HFFc6 (cell line): ENCODE measurements around the gene SLC22A4. TPM values are rescaled to one million over a fixed set of nuclear protein-coding genes. Genes with fewer than 3 reads are reported as not detected.
A peak's percentile ranks its signal among the peaks of the same experiment; 100 is the strongest.

Source experiments
- DNase-seq: peaks from one replicate; pipeline ENCODE4 v3.0.0-alpha.2; 2018
- H3K27ac Mint-ChIP-seq: 2 replicates; pipeline ENCODE4 v1.8.0; 2020; ENCODE audit warnings: mild to moderate bottlenecking, mixed read lengths
- H3K27me3 Mint-ChIP-seq: 2 replicates; pipeline ENCODE4 v1.8.0; 2021; ENCODE audit warnings: mild to moderate bottlenecking, moderate library complexity, mixed read lengths; ENCODE audit not compliant: insufficient read depth
- H3K36me3 Mint-ChIP-seq: 2 replicates; pipeline ENCODE4 v1.8.0; 2021; ENCODE audit warnings: low read depth, mixed read lengths
- H3K4me1 Mint-ChIP-seq: 2 replicates; pipeline ENCODE4 v1.8.0; 2020; ENCODE audit warnings: low read depth, mixed read lengths
- H3K4me3 Mint-ChIP-seq: 2 replicates; pipeline ENCODE4 v1.8.0; 2020; ENCODE audit warnings: mild to moderate bottlenecking, moderate library complexity, mixed read lengths
- H3K9me3 Mint-ChIP-seq: 2 replicates; pipeline ENCODE4 v1.8.0; 2020; ENCODE audit warnings: mild to moderate bottlenecking, mixed read lengths
- CTCF ChIP-seq: fragments of 200-600 bp; sonication (generic); IDR thresholded peaks from 2 replicates; pipeline ENCODE4 v1.5.0; 2021; ENCODE audit warnings: antibody characterized with exemption, mild to moderate bottlenecking
- microRNA-seq: library from miRNA; unstranded; fragments of <30 nt; microRNA quantifications from one replicate; pipeline ENCODE4, GENCODE V29; 2019
- total RNA-seq, 6 experiments: library from RNA; stranded (reverse); fragmentation: NEBNext Ultra II Directional; extraction: Animal tissue kit (Norgen Biotek cat#: 25700); gene quantifications; 2 replicates in 1 of 6; 3 replicates in 5 of 6; pipeline ENCODE4 v1.2.3, GENCODE V29; 2021

Gene SLC22A4
- total RNA-seq, 6 experiments from 2014 or later, result 10.8 to 12.6 (median 11.4) TPM

- H3K36me3 Mint-ChIP-seq, result peaks cover 9% of the 10 kb centered on the region; the same call in 1 of the 2 replicates
- TF ChIP-seq CTCF, result no peak
- H3K27me3 Mint-ChIP-seq, result no peaks in the 10 kb centered on the region; the same call in 1 of the 2 replicates
- no peaks in the 10 kb centered on the region for H3K9me3 Mint-ChIP-seq
- peak overlapping the region; percentile 91 for H3K27ac Mint-ChIP-seq
- DNase-seq, result peak; percentile 100
- H3K4me3 Mint-ChIP-seq, result peak overlapping the region; percentile 58; the same call in 1 of the 2 replicates
- peaks cover 61% of the 10 kb centered on the region for H3K4me1 Mint-ChIP-seq
Measured at GRCh38 chr5:132389585-132390286, 95.5 kb downstream of the SLC22A4 start.

GRCh38 chr5:132391247-132391646 lies 97.1 kb downstream of the SLC22A4 start:
- Mint-ChIP-seq H3K27me3 (peaks cover 3% of the 10 kb centered on the region), H3K27ac (no peak overlapping the region), H3K9me3 (no peaks in the 10 kb centered on the region), H3K4me3 (no peak overlapping the region), H3K36me3 (peaks cover 14% of the 10 kb centered on the region; the same call in 1 of the 2 replicates), H3K4me1 (peaks cover 52% of the 10 kb centered on the region)
- DNase-seq, result no peak
- no peak for TF ChIP-seq CTCF

- H3K4me3 Mint-ChIP-seq, result no peak overlapping the region
- peaks cover 52% of the 10 kb centered on the region for H3K4me1 Mint-ChIP-seq
- H3K36me3 Mint-ChIP-seq, result peaks cover 14% of the 10 kb centered on the region; the same call in 1 of the 2 replicates
- TF ChIP-seq CTCF, result no peak
- no peak for DNase-seq
- H3K9me3 Mint-ChIP-seq, result no peaks in the 10 kb centered on the region
- H3K27me3 Mint-ChIP-seq, result peaks cover 4% of the 10 kb centered on the region
- H3K27ac Mint-ChIP-seq, result no peak overlapping the region
Measured at GRCh38 chr5:132391870-132392269, 97.7 kb downstream of the SLC22A4 start.

- no peak for TF ChIP-seq CTCF
- Mint-ChIP-seq H3K4me3 (no peak overlapping the region), H3K27me3 (peaks cover 4% of the 10 kb centered on the region), H3K4me1 (peaks cover 51% of the 10 kb centered on the region), H3K27ac (no peak overlapping the region), H3K9me3 (no peaks in the 10 kb centered on the region), H3K36me3 (peaks cover 14% of the 10 kb centered on the region; the same call in 1 of the 2 replicates)
- DNase-seq, result no peak
Measured at GRCh38 chr5:132392411-132392810, 98.2 kb downstream of the SLC22A4 start.

GRCh38 chr5:132392978-132393825 lies 99.0 kb downstream of the SLC22A4 start:
- H3K4me1 Mint-ChIP-seq, result peaks cover 43% of the 10 kb centered on the region
- H3K36me3 Mint-ChIP-seq, result peaks cover 14% of the 10 kb centered on the region; the same call in 1 of the 2 replicates
- TF ChIP-seq CTCF, result no peak

More at GRCh38 chr5:132392978-132393825, 99.0 kb downstream of the SLC22A4 start:
- Mint-ChIP-seq H3K27me3 (peaks cover 4% of the 10 kb centered on the region), H3K27ac (no peak overlapping the region), H3K9me3 (no peaks in the 10 kb centered on the region), H3K4me3 (no peak overlapping the region)
- DNase-seq, result no peak

Small RNAs within 50 kb of the gene (microRNA-seq; reads per million reads assigned to microRNA genes)
- not detected for gene MIR3936

Other genes with a start within 250 kb of the SLC22A4 start
- gene IL3, start 233.7 kb upstream of the SLC22A4 start, total RNA-seq, result not detected
- gene CSF2, start 220.6 kb upstream of the SLC22A4 start, total RNA-seq, result under 1 TPM in 1 of 6 experiments, not detected in 5; 0.21 TPM
- gene P4HA2, start 66.5 kb upstream of the SLC22A4 start, total RNA-seq, result 100 to 1,000 TPM; 136 to 198 (median 142) TPM
- 10 to 100 TPM in 4 of 6 experiments, 1 to 10 TPM in 2; 2.5 to 26.4 (median 23.7) TPM for gene PDLIM4, start 36.7 kb upstream of the SLC22A4 start, total RNA-seq
- gene SLC22A5, start 75.3 kb downstream of the SLC22A4 start, total RNA-seq, result 1 to 10 TPM; 3.8 to 5.6 (median 4.9) TPM
- gene IRF1, start 196.4 kb downstream of the SLC22A4 start, total RNA-seq, result 10 to 100 TPM in 5 of 6 experiments, 1 to 10 TPM in 1; 9.8 to 19.7 (median 17.3) TPM
- not detected for gene IL5, start 249.1 kb downstream of the SLC22A4 start, total RNA-seq